HG03520 (cell line): ENCODE measurements around the gene TAS2R31.
A peak's percentile ranks its signal among the peaks of the same experiment; 100 is the strongest.
"Not testable (repeated sequence)": the region's sequence is repeated elsewhere in the genome, so short reads cannot be mapped to it uniquely, and the experiment has no call there.

ENCODE experiments used
- ATAC-seq: cut with Tn5 transposase; IDR thresholded peaks from one replicate; pipeline ENCODE4 v1.9.1; 2021; ENCODE audit warnings: mild to moderate bottlenecking, moderate library complexity; ENCODE audit not compliant: unreplicated experiment

The TAS2R31 gene

GRCh38 chr12:11031307-11031706 is at the start of gene TAS2R31:
TSS of gene TAS2R31 (minus strand) at chr12:11031407. CDS start at chr12:11031335, 72 bp downstream.
- no peak for ATAC-seq

- ATAC-seq = no peak
Observed at GRCh38 chr12:11078246-11078645, 47.0 kb upstream of the TAS2R31 start.

- ATAC-seq = no peak
Observed at GRCh38 chr12:11075642-11076041, 44.4 kb upstream of the TAS2R31 start.

- no peak for ATAC-seq
Observed at GRCh38 chr12:11071414-11071813, 40.2 kb upstream of the TAS2R31 start.

- no peak for ATAC-seq
Observed at GRCh38 chr12:11070999-11071398, 39.8 kb upstream of the TAS2R31 start.

GRCh38 chr12:11069854-11070365 is 38.7 kb upstream of the TAS2R31 start:
- no peak for ATAC-seq

GRCh38 chr12:11067514-11067913 is 36.3 kb upstream of the TAS2R31 start:
- ATAC-seq = no peak

- ATAC-seq = not testable (repeated sequence)
Observed at GRCh38 chr12:11062194-11062593, 31.0 kb upstream of the TAS2R31 start, which contains the start of gene TAS2R46. TSS of gene TAS2R46 (minus strand) at chr12:11062294. CDS start at chr12:11062294, 0 bp downstream.

- ATAC-seq = no peak
Observed at GRCh38 chr12:11059784-11060183, 28.6 kb upstream of the TAS2R31 start.

GRCh38 chr12:11059041-11059440 is 27.8 kb upstream of the TAS2R31 start:
- no peak for ATAC-seq

GRCh38 chr12:11055306-11055705 is 24.1 kb upstream of the TAS2R31 start:
- no peak for ATAC-seq

GRCh38 chr12:11049806-11050531 is 18.8 kb upstream of the TAS2R31 start:
- not testable (repeated sequence) for ATAC-seq

- ATAC-seq = not testable (repeated sequence)
Observed at GRCh38 chr12:11041366-11041765, 10.2 kb upstream of the TAS2R31 start.

GRCh38 chr12:11040162-11040561 is 9.0 kb upstream of the TAS2R31 start:
- ATAC-seq = no peak

GRCh38 chr12:11039171-11039570 is 8.0 kb upstream of the TAS2R31 start:
- no peak for ATAC-seq

GRCh38 chr12:11033959-11034358 is 2.8 kb upstream of the TAS2R31 start:
- peak; percentile 46 for ATAC-seq

- ATAC-seq = no peak
Observed at GRCh38 chr12:11026118-11026517, 5.1 kb downstream of the TAS2R31 start.

- no peak for ATAC-seq
Observed at GRCh38 chr12:11023387-11023786, 7.8 kb downstream of the TAS2R31 start.

GRCh38 chr12:11022520-11022919 is 8.7 kb downstream of the TAS2R31 start, which contains the start of gene TAS2R19:
TSS of gene TAS2R19 (minus strand) at chr12:11022620. CDS start at chr12:11022571, 49 bp downstream.
- ATAC-seq = no peak

- ATAC-seq = no peak
Observed at GRCh38 chr12:11016937-11017336, 14.3 kb downstream of the TAS2R31 start.

GRCh38 chr12:11015775-11016430 is 15.3 kb downstream of the TAS2R31 start:
- no peak for ATAC-seq

GRCh38 chr12:11014234-11014633 is 17.0 kb downstream of the TAS2R31 start:
- no peak for ATAC-seq
